Liver (tissue), 9 donors: ENCODE results near the gene TMX2. TPM values are rescaled to one million over a fixed set of nuclear protein-coding genes. Genes with fewer than 3 reads are reported as not detected.

Experiments
- DNase-seq: peaks from one replicate; pipeline ENCODE4 v3.0.0-alpha.2; 2017; ENCODE audit warnings: low spot score
- H3K27ac ChIP-seq, 2 donors: one replicate each; pipeline ENCODE4 v1.7.0; 2013; ENCODE audit warnings: inconsistent platforms in 2 of 2, low read length in 2 of 2, control low read depth in 1 of 2, low read depth in 1 of 2, mild to moderate bottlenecking in 1 of 2
- H3K27me3 ChIP-seq, 4 donors: one replicate each; pipeline versions ENCODE4 v1.6.1 to v1.7.0; 2013; ENCODE audit warnings: low read length in 3 of 4, inconsistent platforms in 1 of 4, mild to moderate bottlenecking in 1 of 4, moderate library complexity in 1 of 4; ENCODE audit not compliant: control insufficient read depth in 4 of 4, insufficient read depth in 4 of 4
- H3K36me3 ChIP-seq, 4 donors: one replicate each; pipeline versions ENCODE4 v1.6.1 to v1.7.0; 2013; ENCODE audit warnings: low read length in 3 of 4, mild to moderate bottlenecking in 3 of 4, low read depth in 1 of 4, moderate library complexity in 1 of 4; ENCODE audit not compliant: control insufficient read depth in 4 of 4, insufficient read depth in 3 of 4
- H3K4me1 ChIP-seq, 4 donors: one replicate each; pipeline versions ENCODE4 v1.6.1 to v1.7.0; 2013; ENCODE audit warnings: low read length in 3 of 4, mild to moderate bottlenecking in 3 of 4, moderate library complexity in 1 of 4; ENCODE audit not compliant: control insufficient read depth in 4 of 4, insufficient read depth in 4 of 4
- H3K4me3 ChIP-seq, 3 donors: one replicate each; pipeline versions ENCODE4 v1.6.1 to v1.7.0; 2013; ENCODE audit warnings: low read length in 3 of 3, control low read depth in 1 of 3, low read depth in 1 of 3, mild to moderate bottlenecking in 1 of 3
- H3K9ac ChIP-seq, 2 donors: one replicate each; pipeline ENCODE4 v1.7.0; 2013; ENCODE audit warnings: low read length in 2 of 2, mild to moderate bottlenecking in 2 of 2, moderate library complexity in 2 of 2, control low read depth in 1 of 2, low read depth in 1 of 2
- H3K9me3 ChIP-seq, 4 donors: one replicate each; pipeline versions ENCODE4 v1.6.1 to v1.7.0; 2013; ENCODE audit warnings: low read length in 3 of 4; ENCODE audit not compliant: control insufficient read depth in 4 of 4
- EGR1 ChIP-seq, 2 donors: IDR thresholded peaks; 2 replicates each; pipeline ENCODE4 v1.6.1; 2016 to 2018; ENCODE audit warnings: antibody characterized with exemption in 2 of 2, low read depth in 2 of 2
- FOXA1 ChIP-seq: IDR thresholded peaks from 2 replicates; pipeline ENCODE4 v1.6.1; 2016; ENCODE audit warnings: antibody characterized with exemption
- FOXA2 ChIP-seq: IDR thresholded peaks from 2 replicates; pipeline ENCODE4 v1.6.1; 2016; ENCODE audit warnings: antibody characterized with exemption
- GABPA ChIP-seq, 2 donors: IDR thresholded peaks in 1 of 2; conservative IDR thresholded peaks in 1 of 2; 2 replicates each; pipeline ENCODE4 v1.6.1; 2016; ENCODE audit warnings: antibody characterized with exemption in 2 of 2, mild to moderate bottlenecking in 1 of 2, moderate library complexity in 1 of 2
- HNF4A ChIP-seq, 2 donors: conservative IDR thresholded peaks; 2 replicates each; pipeline ENCODE4 v1.6.1; 2016; ENCODE audit warnings: antibody characterized with exemption in 2 of 2, mild to moderate bottlenecking in 2 of 2
- HNF4G ChIP-seq: IDR thresholded peaks from 2 replicates; pipeline ENCODE4 v1.6.1; 2016; ENCODE audit warnings: antibody characterized with exemption
- JUND ChIP-seq, 2 donors: IDR thresholded peaks; 2 replicates each; pipeline ENCODE4 v1.6.1; 2016; ENCODE audit warnings: antibody characterized with exemption in 2 of 2
- MAX ChIP-seq: IDR thresholded peaks from 2 replicates; pipeline ENCODE4 v1.6.1; 2016; ENCODE audit warnings: antibody characterized with exemption
- NR2F2 ChIP-seq: IDR thresholded peaks from 2 replicates; pipeline ENCODE4 v1.6.1; 2016; ENCODE audit warnings: antibody characterized with exemption
- RAD21 ChIP-seq, 2 donors: IDR thresholded peaks; 2 replicates each; pipeline ENCODE4 v1.6.1; 2016; ENCODE audit warnings: antibody characterized with exemption in 2 of 2, mild to moderate bottlenecking in 2 of 2
- RXRA ChIP-seq, 2 donors: IDR thresholded peaks; 2 replicates each; pipeline ENCODE4 v1.6.1; 2017 to 2018; ENCODE audit warnings: antibody characterized with exemption in 2 of 2, mild to moderate bottlenecking in 1 of 2
- SP1 ChIP-seq: IDR thresholded peaks from 2 replicates; pipeline ENCODE4 v1.6.1; 2018; ENCODE audit warnings: antibody characterized with exemption, mild to moderate bottlenecking
- TAF1 ChIP-seq: conservative IDR thresholded peaks from 2 replicates; pipeline ENCODE4 v1.6.1; 2016; ENCODE audit warnings: antibody characterized with exemption, mild to moderate bottlenecking
- YY1 ChIP-seq: IDR thresholded peaks from 2 replicates; pipeline ENCODE4 v1.6.1; 2016; ENCODE audit warnings: antibody characterized with exemption, mild to moderate bottlenecking
- ZBTB33 ChIP-seq: IDR thresholded peaks from 2 replicates; pipeline ENCODE4 v1.6.1; 2016; ENCODE audit warnings: antibody characterized with exemption
- WGBS: extraction: QIAGEN DNeasy Blood & Tissue Kit; methylation state at CpG from one replicate; pipeline ENCODE4 v1.1.7; 2013; 5-methylcytosine and 5-hydroxymethylcytosine counted together
- polyA plus RNA-seq, 2 donors: library from polyadenylated mRNA; stranded (reverse) in 1 of 2; unstranded in 1 of 2; fragments of 200-250 nt in 1 of 2; fragments of >200 nt in 1 of 2; fragmentation: Nextera tagmentation in 1 of 2; extraction: Ambion mirVana in 1 of 2; gene quantifications; one replicate each; pipeline versions ENCODE4 v1.2.1 to v1.2.3, GENCODE V29; 2013 to 2015
- total RNA-seq, 2 donors: library from RNA; depleted of rRNA; stranded (reverse); fragments of >200 nt; gene quantifications; one replicate each; pipeline ENCODE4 v1.2.3, GENCODE V29; 2014
- TF ChIP-seq, protein P1 (sequence below): IDR thresholded peaks from 2 replicates; pipeline ENCODE4 v1.6.1; 2016; ENCODE audit warnings: antibody characterized with exemption
- TF ChIP-seq, protein P2 (sequence below): fragments of 150-350 bp; IDR thresholded peaks from 2 replicates; pipeline ENCODE4 v1.5.1; 2017; ENCODE audit warnings: improper control_type of control experiment, low read depth, low read length; ENCODE audit not compliant: missing input control
- TF ChIP-seq, protein P3 (sequence below): IDR thresholded peaks from 2 replicates; pipeline ENCODE4 v1.6.1; 2016; ENCODE audit warnings: antibody characterized with exemption, mild to moderate bottlenecking
- donor health status: healthy.
- donor health status: healthy.
- donor health status: healthy.
- donor health status: healthy.
- donor health status: healthy.

TMX2 gene
- 10 to 100 TPM; 43.3 to 48.3 TPM for total RNA-seq
- 10 to 100 TPM; 69.8 to 70.9 TPM for polyA plus RNA-seq

DNA sequence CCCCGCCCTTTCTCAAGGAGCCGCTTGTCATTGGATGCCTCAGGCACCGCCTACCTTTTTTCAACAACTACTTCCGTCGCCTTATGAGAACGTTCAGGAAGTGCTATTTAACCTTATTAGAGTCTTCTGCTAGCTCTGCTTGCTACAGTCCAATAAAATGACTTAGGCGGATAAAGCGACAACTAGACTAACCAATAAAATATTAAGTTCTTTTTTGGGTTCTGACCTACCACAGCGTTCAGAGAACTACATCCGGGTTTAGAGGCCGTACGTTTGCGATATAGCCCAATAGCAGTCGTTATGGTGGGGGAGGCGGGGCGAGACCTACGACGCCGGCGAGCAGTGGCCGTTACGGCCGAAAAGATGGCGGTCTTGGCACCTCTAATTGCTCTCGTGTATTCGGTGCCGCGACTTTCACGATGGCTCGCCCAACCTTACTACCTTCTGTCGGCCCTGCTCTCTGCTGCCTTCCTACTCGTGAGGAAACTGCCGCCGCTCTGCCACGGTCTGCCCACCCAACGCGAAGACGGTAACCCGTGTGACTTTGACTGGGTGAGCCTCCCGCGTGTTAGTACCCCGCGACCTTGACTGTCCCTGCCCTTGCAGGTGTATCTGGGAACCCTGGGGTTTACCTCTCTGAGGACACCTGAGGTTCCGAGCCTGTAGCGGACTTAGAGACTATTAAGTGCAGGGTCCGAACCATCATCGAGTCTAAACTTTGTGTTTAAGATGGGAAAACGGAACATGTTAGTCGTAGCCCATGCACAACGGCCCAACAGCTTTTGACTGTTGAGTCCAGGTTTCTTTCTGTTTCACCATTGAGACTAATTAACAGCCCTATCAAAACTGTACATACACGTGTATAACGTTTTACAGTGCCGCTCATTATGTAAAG is at the start of gene TMX2:
Gene TMX2 (plus strand): TSS at position 338 of the 895 bp plus-strand sequence. CDS start 26 bp downstream, at position 364.
- peak within 1 kb of the TSS; percentile 60 to 86 for H3K27ac ChIP-seq
- peaks cover 10 to 34% (median 31%) of the 10 kb centered on the region in 4 donors for H3K4me1 ChIP-seq
- no peaks in the 10 kb centered on the region for H3K9me3 ChIP-seq
- H3K9ac ChIP-seq, result peak within 1 kb of the TSS; percentile 76 to 80
- peaks cover 0 to 2% (median 0%) of the 10 kb centered on the region in 4 donors for H3K36me3 ChIP-seq
- peak; percentile 7 for TF ChIP-seq HNF4G
- TF ChIP-seq, protein P1, sequence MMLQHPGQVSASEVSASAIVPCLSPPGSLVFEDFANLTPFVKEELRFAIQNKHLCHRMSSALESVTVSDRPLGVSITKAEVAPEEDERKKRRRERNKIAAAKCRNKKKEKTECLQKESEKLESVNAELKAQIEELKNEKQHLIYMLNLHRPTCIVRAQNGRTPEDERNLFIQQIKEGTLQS, result no peak
- peak; percentile 99 for TF ChIP-seq YY1
- TF ChIP-seq JUND (IDR thresholded peaks at IDR 0.05), result peak in 1 of 2 donors; percentile 75
- peak; percentile 87 for TF ChIP-seq NR2F2
- peak in 1 of 2 donors; percentile 32 for TF ChIP-seq RXRA (IDR thresholded peaks at IDR 0.05)
- no peak for TF ChIP-seq EGR1 (IDR thresholded peaks at IDR 0.05; ENCODE audit: low read depth in 2 of 2)
- TF ChIP-seq, protein P2, sequence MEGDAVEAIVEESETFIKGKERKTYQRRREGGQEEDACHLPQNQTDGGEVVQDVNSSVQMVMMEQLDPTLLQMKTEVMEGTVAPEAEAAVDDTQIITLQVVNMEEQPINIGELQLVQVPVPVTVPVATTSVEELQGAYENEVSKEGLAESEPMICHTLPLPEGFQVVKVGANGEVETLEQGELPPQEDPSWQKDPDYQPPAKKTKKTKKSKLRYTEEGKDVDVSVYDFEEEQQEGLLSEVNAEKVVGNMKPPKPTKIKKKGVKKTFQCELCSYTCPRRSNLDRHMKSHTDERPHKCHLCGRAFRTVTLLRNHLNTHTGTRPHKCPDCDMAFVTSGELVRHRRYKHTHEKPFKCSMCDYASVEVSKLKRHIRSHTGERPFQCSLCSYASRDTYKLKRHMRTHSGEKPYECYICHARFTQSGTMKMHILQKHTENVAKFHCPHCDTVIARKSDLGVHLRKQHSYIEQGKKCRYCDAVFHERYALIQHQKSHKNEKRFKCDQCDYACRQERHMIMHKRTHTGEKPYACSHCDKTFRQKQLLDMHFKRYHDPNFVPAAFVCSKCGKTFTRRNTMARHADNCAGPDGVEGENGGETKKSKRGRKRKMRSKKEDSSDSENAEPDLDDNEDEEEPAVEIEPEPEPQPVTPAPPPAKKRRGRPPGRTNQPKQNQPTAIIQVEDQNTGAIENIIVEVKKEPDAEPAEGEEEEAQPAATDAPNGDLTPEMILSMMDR, result no peak
- peak; percentile 7 for TF ChIP-seq MAX
- TF ChIP-seq GABPA (IDR thresholded peaks at IDR 0.05 in 1 of 2, conservative IDR thresholded peaks at IDR 0.05 in 1 of 2), result peak; percentile 96 to 98
- TF ChIP-seq TAF1, result peak; percentile 59
- TF ChIP-seq, protein P3, sequence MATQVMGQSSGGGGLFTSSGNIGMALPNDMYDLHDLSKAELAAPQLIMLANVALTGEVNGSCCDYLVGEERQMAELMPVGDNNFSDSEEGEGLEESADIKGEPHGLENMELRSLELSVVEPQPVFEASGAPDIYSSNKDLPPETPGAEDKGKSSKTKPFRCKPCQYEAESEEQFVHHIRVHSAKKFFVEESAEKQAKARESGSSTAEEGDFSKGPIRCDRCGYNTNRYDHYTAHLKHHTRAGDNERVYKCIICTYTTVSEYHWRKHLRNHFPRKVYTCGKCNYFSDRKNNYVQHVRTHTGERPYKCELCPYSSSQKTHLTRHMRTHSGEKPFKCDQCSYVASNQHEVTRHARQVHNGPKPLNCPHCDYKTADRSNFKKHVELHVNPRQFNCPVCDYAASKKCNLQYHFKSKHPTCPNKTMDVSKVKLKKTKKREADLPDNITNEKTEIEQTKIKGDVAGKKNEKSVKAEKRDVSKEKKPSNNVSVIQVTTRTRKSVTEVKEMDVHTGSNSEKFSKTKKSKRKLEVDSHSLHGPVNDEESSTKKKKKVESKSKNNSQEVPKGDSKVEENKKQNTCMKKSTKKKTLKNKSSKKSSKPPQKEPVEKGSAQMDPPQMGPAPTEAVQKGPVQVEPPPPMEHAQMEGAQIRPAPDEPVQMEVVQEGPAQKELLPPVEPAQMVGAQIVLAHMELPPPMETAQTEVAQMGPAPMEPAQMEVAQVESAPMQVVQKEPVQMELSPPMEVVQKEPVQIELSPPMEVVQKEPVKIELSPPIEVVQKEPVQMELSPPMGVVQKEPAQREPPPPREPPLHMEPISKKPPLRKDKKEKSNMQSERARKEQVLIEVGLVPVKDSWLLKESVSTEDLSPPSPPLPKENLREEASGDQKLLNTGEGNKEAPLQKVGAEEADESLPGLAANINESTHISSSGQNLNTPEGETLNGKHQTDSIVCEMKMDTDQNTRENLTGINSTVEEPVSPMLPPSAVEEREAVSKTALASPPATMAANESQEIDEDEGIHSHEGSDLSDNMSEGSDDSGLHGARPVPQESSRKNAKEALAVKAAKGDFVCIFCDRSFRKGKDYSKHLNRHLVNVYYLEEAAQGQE, result peak; percentile 34
- TF ChIP-seq SP1, result peak; percentile 94
- TF ChIP-seq RAD21 (IDR thresholded peaks at IDR 0.05), result peak in 1 of 2 donors; percentile 14
- peak in 1 of 2 donors; percentile 1 for TF ChIP-seq HNF4A (conservative IDR thresholded peaks at IDR 0.05)
- no peak for TF ChIP-seq FOXA1
- TF ChIP-seq ZBTB33, result peak; percentile 60
- no peak for TF ChIP-seq FOXA2
- DNase-seq, result peak; percentile 87
- H3K4me3 ChIP-seq, result peak within 1 kb of the TSS; percentile 86 to 97 (median 95)
- no peaks in the 10 kb centered on the region for H3K27me3 ChIP-seq
- WGBS, result under 1% methylated on average over 53 of the region's 53 CpGs
